G401 (cell line): ENCODE data around the gene TEX261. TPM values are rescaled to one million over a fixed set of nuclear protein-coding genes. Genes with fewer than 3 reads are reported as not detected.
"Not testable (repeated sequence)": the region's sequence is repeated elsewhere in the genome, so short reads cannot be mapped to it uniquely, and the experiment has no call there.

ENCODE experiments used
- DNase-seq: peaks from one replicate; pipeline ENCODE4 v3.0.0-alpha.2; 2015; ENCODE audit warnings: low spot score
- in situ Hi-C: cut with HindIII; loops from 2 replicates; pipeline ENCODE4 v1.10.0; 2016; ENCODE audit warnings: low sequenced_read_pairs, mixed read lengths
- total RNA-seq: library from RNA; depleted of rRNA; stranded (reverse); fragments of >200 nt; shearing (Covaris generic); gene quantifications from 2 replicates; pipeline ENCODE4 v1.2.3, GENCODE V29; 2014

Gene TEX261
- total RNA-seq, 1 experiment from 2014 or later: 33.4 TPM

DNA sequence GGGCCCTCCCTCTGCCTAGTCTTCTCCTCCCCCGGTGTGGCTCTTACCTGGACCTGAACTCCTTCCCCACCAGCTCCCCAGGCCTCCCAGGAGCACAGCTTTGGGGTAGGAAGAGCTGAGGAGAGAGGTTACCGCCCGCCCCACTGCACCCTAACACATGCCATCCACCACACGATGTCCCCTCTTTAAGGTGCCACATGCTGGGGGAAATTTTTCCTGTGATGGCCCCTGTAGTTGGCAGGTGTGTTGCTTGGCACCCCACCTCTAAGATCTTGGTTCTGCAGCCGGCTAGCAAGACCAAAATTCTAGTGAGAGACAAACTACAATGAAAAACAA lies 6.9 kb upstream of the TEX261 start:
- DNase-seq: no peak
- in situ Hi-C loops: no loop called here

DNA sequence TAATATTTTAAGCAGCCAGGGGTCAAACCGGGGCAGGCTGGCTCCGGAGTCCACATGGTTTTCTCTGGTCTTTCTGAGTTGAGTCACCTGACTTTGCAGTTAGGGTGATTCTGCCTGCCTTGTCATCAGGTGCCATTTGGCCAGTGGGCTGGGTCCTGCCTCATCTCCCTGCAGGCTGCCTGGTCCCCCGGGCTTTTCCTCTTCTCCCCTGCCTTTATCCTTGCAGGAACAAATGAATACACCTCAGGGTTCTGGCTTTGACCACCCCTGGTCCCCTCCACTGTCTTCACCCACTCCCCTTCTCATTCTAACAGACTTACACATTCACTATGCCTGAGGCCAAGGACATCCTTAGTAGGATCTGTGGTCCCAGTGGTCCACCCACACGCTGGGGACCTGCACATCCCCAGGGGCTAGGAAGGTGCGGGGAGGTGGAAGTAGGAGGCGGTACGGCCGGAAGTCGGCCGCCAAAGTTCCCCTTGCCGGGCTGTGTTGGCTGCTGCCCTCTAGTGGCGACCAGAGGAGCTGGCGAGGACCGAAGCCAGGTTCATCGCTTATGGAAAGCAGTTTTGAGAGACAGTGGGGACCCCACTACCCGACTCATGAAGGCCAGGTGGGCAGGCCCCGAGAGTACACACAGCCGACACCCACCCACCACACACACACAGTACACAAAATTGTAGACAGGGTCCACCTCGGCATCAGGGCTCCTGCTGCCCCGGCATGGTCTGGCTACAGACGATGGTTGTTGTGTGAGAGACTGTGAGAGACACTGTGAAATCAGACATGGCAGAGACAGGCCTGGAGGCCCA lies 6.3 kb upstream of the TEX261 start:
- DNase-seq: peak; percentile 73
- in situ Hi-C loops: no loop called here

DNA sequence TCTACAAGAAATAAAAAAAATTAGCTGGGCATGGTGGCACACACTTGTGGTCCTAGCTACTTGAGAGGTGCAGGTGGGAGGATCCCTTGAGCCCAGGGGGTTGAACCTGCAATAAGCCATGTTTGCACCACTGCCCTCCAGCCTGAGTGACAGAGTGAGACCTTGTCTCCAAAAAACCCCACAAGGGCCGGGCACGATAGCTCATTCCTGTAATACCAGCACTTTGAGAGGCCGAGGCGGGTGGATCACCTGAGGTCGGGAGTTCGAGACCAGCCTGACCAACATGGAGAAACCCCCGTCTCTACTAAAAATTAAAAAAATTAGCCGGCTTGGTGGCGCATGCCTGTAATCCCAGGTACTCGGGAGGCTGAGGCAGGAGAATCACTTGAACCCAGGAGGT lies 5.3 kb upstream of the TEX261 start:
- DNase-seq, in situ Hi-C loops: not testable (repeated sequence)

DNA sequence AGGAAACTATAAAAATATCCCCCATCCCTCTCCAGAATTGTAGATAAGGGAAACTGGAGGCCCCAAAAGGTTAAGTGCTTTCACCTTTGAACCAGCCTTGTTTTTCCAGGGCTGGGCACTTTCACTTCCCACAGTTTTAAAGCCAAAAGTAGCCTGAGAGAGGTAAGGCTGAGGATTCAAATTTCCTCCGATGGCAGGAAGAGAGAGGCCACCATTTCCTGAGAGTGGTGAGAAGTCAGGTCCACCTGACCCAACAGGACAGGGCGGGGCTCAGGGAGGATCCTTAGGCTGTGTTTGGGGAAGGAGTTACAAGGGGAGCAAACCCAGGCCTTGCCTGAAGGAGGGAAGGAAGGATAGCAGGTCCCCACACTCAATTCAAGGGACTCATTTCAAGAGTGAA lies 4.7 kb upstream of the TEX261 start:
- no peak for DNase-seq
- in situ Hi-C loops: no loop called here

DNA sequence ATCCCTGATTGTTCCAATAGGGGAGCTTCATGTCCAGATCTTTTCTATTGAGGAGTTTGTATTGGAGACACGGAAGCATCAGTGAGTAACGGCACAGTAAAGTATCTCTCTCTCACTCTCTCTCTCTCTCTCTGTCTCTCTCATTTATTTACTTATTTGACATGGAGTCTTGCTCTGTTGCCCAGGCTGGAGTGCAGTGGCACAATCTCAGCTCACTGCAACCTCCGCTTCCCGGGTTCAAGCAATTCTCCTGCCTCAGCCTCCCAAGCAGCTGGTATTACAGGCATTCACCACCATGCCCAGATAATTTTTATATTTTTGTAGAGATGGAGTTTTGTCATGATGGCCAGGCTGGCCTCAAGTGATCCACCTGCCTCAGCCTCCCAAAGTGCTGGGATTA lies 4.2 kb upstream of the TEX261 start:
- DNase-seq, in situ Hi-C loops: not testable (repeated sequence)

DNA sequence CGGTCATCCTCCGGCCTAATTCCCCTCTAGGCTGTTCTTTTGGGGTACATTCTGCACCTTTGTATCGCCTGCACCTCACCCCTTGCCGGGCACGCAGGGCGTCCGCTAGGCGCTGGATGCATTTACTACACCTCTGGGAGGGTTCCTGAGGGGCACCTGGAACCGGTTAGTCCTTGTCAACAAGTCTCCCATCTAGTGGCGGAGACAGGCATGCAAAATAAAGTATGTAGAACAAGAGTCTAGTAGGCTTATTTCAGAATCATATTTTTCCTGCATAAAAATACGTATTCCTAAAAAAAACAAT lies 705 bp upstream of the TEX261 start:
- in situ Hi-C loops: no loop called here
- peak; percentile 80 for DNase-seq

GRCh38 chr2:70994009-70994698 lies 519 bp downstream of the TEX261 start:
- no peak for DNase-seq
- in situ Hi-C loops: no loop called here

GRCh38 chr2:70992945-70993853 lies 1.5 kb downstream of the TEX261 start:
- in situ Hi-C loops: no loop called here
- DNase-seq: no peak

GRCh38 chr2:70991742-70992141 lies 2.9 kb downstream of the TEX261 start:
- DNase-seq: no peak
- in situ Hi-C loops: no loop called here

GRCh38 chr2:70991142-70991541 lies 3.5 kb downstream of the TEX261 start:
- in situ Hi-C loops: no loop called here
- no peak for DNase-seq

- in situ Hi-C loops: no loop called here
- DNase-seq: no peak
These were observed 4.5 kb downstream of the TEX261 start for GRCh38 chr2:70990216-70990615.

GRCh38 chr2:70988726-70989648 lies 5.7 kb downstream of the TEX261 start:
- DNase-seq: no peak
- in situ Hi-C loops: no loop called here

GRCh38 chr2:70988151-70988550 lies 6.5 kb downstream of the TEX261 start:
- DNase-seq: no peak
- in situ Hi-C loops: no loop called here

DNA sequence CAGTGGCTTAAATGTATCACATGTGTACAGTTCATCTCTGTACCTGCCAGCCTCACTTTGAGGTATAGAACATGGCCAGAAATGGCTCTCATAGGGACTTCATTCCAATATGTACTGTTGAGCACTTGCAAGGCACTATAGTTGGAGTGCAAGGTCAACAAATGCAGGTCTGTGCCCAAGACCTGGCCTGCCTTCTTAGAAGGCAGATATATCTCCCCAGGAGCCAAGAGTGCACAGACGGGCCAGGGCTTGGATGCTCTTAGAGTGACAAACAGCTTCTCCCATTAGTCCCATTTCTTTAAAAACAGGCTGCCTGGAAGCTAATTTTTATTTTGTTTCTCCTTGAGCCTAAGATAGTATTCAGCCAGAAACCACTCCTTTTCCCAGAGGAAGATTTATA lies 7.3 kb downstream of the TEX261 start:
- in situ Hi-C loops: no loop called here
- no peak for DNase-seq

DNA sequence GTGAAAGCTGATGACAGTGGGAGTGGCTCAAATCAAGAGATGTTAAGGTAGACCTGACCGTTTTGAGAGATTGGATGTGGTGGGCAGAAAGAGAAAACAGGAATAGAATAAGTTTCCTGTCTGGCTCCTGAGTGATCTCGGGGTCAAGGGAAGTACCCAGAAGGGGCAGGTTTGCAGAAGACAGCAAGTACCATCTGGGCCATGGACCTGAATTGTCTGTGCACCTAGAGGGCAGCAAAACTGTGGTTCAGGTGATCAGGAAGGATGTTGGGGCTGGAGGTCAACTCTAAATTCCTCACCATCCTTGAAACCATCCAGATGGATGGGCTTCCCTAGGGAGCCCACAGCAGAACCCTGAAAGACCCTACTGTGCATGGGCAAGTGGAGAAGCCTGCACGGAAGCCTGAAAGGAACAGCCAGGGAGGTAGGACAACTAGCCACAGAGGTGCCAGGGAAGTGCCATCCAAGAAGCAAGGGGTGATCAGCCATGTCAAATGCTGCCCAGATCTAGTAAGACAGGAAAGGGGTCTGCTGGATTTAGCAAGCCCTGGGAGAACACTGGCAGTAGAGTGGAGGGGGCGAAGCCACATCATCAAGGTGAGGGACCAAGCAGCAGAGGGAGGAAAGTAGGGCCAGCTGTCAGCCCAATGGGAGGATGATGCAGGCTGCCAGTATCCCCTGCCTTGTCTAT lies 8.0 kb downstream of the TEX261 start:
- DNase-seq: no peak
- in situ Hi-C loops: no loop called here

DNA sequence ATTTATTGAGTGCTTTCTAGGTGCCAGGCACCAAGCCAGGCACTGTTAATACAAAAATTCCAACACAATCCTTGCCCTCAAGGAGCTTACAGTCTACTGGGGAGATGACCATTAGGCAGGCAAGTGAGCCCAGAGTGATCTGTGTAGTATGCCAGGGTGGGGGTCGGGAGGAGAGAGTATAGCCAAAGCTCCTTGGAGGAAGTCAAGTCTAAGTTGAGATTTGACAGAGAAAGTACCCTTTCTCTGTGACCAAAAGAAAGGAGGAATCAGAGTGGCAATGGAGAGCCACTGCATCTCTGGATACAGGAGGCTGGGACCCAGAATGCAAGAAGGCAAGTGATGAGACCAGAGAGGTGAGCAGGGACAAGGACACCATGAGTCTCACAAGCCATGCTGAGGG lies 8.7 kb downstream of the TEX261 start:
- no peak for DNase-seq

DNA sequence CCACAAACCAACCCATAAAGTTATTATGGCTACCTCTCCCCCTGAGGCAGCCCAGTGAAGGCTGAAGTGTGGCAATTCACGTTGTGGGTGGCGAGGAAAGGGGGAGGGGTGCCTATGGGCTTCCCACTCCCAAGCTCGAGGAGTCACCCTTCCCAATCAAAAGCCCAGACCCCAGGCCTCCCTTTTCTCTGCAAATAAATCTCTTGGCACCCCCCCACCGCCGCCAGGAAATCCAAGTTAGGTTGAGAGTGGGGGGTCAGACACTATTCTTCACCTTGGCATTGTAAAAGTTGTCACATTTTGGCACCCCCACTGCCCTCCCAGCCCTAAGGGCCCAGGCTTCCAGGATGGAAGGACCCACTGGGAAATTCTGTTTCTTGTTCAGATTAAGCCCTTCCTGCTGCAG lies 9.4 kb downstream of the TEX261 start:
- in situ Hi-C loops: no loop called here

More for the DNA sequence above, 8.7 kb downstream of the TEX261 start:
- in situ Hi-C loops: no loop called here

GRCh38 chr2:70984576-70985282 lies 9.9 kb downstream of the TEX261 start:
- DNase-seq: peak; percentile 51
- in situ Hi-C loops: no loop called here

More for the DNA sequence above, 9.4 kb downstream of the TEX261 start:
- no peak for DNase-seq
